ENCODE results near the gene JARID2.

The JARID2 gene

GRCh38 chr6:15520626-15521203, 274.8 kb downstream of the JARID2 start:
- peaks cover 9% of the 10 kb centered on the region for H3K36me3 ChIP-seq (replicated peaks; ENCODE audit: insufficient read depth, low read length)
- H3K79me2 ChIP-seq (ENCODE audit: low read length), result peaks cover 4% of the 10 kb centered on the region; the same call in 1 of the 2 replicates
- no peak overlapping the region for H3K4me2 ChIP-seq (ENCODE audit: low read depth, low read length)
- no peaks in the 10 kb centered on the region for H3K9me3 ChIP-seq (replicated peaks; ENCODE audit: insufficient read depth, low read length)
- H3K9me2 ChIP-seq (replicated peaks; ENCODE audit: insufficient read depth, low read length), result no peaks in the 10 kb centered on the region
- H3F3A ChIP-seq (ENCODE audit: insufficient read depth, low read length), result no peaks in the 10 kb centered on the region
- H4K20me1 ChIP-seq (ENCODE audit: insufficient read depth, low read length), result no peaks in the 10 kb centered on the region
- no peaks in the 10 kb centered on the region for H3K27me3 ChIP-seq (replicated peaks; ENCODE audit: insufficient read depth, low read length)
- H3K4me1 ChIP-seq (ENCODE audit: low read length), result no peaks in the 10 kb centered on the region
- H3K9ac ChIP-seq (ENCODE audit: low read length), result no peak overlapping the region
- DNase-seq, result no peak
- TF ChIP-seq CTCF (IDR thresholded peaks at IDR 0.05; ENCODE audit: low read length), result no peak
- TF ChIP-seq EZH2 (optimal IDR thresholded peaks at IDR 0.05; ENCODE audit: low read depth, low read length), result no peak
- no peak for TF ChIP-seq EZH2phosphoT487 (IDR thresholded peaks at IDR 0.05; ENCODE audit: low read length)
- H3K4me3 ChIP-seq (ENCODE audit: low read length), result no peak overlapping the region
- H3K27ac ChIP-seq (ENCODE audit: low read length), result no peak overlapping the region
- H2AFZ ChIP-seq (ENCODE audit: low read length), result no peak overlapping the region

DNA sequence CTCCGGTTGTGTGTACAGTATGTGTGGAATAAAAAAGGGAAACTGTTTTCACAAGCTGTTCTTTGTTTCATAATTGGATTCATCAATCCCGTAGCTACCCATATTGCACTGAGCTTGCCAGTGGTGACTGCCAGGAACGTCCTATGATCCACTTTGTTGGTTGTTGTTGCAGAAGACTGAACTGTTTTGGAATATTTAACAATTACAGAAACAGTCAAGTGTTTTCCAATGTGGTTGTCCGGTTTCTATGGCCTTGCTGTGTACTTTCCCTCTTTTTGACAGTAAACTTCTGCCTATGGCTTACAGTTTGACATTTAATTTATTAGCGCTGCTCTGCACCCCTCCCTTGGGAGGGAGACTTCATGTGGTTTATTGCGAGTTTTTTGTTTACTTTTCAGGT, 275.7 kb downstream of the JARID2 start:
- Histone ChIP-seq H3K4me3 (ENCODE audit: low read length) (no peak overlapping the region), H3K9me2 (replicated peaks; ENCODE audit: insufficient read depth, low read length) (no peaks in the 10 kb centered on the region), H2AFZ (ENCODE audit: low read length) (no peak overlapping the region), H3K4me1 (ENCODE audit: low read length) (no peaks in the 10 kb centered on the region), H3K79me2 (ENCODE audit: low read length) (no peaks in the 10 kb centered on the region), H3K36me3 (replicated peaks; ENCODE audit: insufficient read depth, low read length) (peaks cover 9% of the 10 kb centered on the region), H3K4me2 (ENCODE audit: low read depth, low read length) (no peak overlapping the region), H3F3A (ENCODE audit: insufficient read depth, low read length) (no peaks in the 10 kb centered on the region), H3K9ac (ENCODE audit: low read length) (no peak overlapping the region), H3K27ac (ENCODE audit: low read length) (no peak overlapping the region), H3K9me3 (replicated peaks; ENCODE audit: insufficient read depth, low read length) (no peaks in the 10 kb centered on the region), H3K27me3 (replicated peaks; ENCODE audit: insufficient read depth, low read length) (no peaks in the 10 kb centered on the region), H4K20me1 (ENCODE audit: insufficient read depth, low read length) (no peaks in the 10 kb centered on the region)
- TF ChIP-seq CTCF (IDR thresholded peaks at IDR 0.05; ENCODE audit: low read length), result no peak
- TF ChIP-seq EZH2 (optimal IDR thresholded peaks at IDR 0.05; ENCODE audit: low read depth, low read length), result no peak
- no peak for TF ChIP-seq EZH2phosphoT487 (IDR thresholded peaks at IDR 0.05; ENCODE audit: low read length)
- DNase-seq, result no peak

- Histone ChIP-seq H4K20me1 (ENCODE audit: insufficient read depth, low read length) (no peaks in the 10 kb centered on the region), H3K9me2 (replicated peaks; ENCODE audit: insufficient read depth, low read length) (no peaks in the 10 kb centered on the region), H3K27ac (ENCODE audit: low read length) (no peak overlapping the region), H3F3A (ENCODE audit: insufficient read depth, low read length) (no peaks in the 10 kb centered on the region), H3K36me3 (replicated peaks; ENCODE audit: insufficient read depth, low read length) (peaks cover 9% of the 10 kb centered on the region), H3K27me3 (replicated peaks; ENCODE audit: insufficient read depth, low read length) (no peaks in the 10 kb centered on the region), H3K9ac (ENCODE audit: low read length) (no peak overlapping the region), H3K79me2 (ENCODE audit: low read length) (no peaks in the 10 kb centered on the region), H3K4me2 (ENCODE audit: low read depth, low read length) (no peak overlapping the region), H3K9me3 (replicated peaks; ENCODE audit: insufficient read depth, low read length) (no peaks in the 10 kb centered on the region), H3K4me1 (ENCODE audit: low read length) (no peaks in the 10 kb centered on the region), H2AFZ (ENCODE audit: low read length) (no peak overlapping the region), H3K4me3 (ENCODE audit: low read length) (no peak overlapping the region)
- DNase-seq, result no peak
- TF ChIP-seq EZH2phosphoT487 (IDR thresholded peaks at IDR 0.05; ENCODE audit: low read length) (no peak), CTCF (IDR thresholded peaks at IDR 0.05; ENCODE audit: low read length) (no peak), EZH2 (optimal IDR thresholded peaks at IDR 0.05; ENCODE audit: low read depth, low read length) (no peak)
Observed at GRCh38 chr6:15522026-15522425, 276.2 kb downstream of the JARID2 start.
